HFFc6 (cell line): ENCODE measurements around the gene TIMM9. TPM values are rescaled to one million over a fixed set of nuclear protein-coding genes. Genes with fewer than 3 reads are reported as not detected.
"Not testable (repeated sequence)": the region's sequence is repeated elsewhere in the genome, so short reads cannot be mapped to it uniquely, and the experiment has no call there.

ENCODE experiments used
- DNase-seq: peaks from one replicate; pipeline ENCODE4 v3.0.0-alpha.2; 2018
- H3K27ac Mint-ChIP-seq: 2 replicates; pipeline ENCODE4 v1.8.0; 2020; ENCODE audit warnings: mild to moderate bottlenecking, mixed read lengths
- H3K27me3 Mint-ChIP-seq: 2 replicates; pipeline ENCODE4 v1.8.0; 2021; ENCODE audit warnings: mild to moderate bottlenecking, moderate library complexity, mixed read lengths; ENCODE audit not compliant: insufficient read depth
- H3K36me3 Mint-ChIP-seq: 2 replicates; pipeline ENCODE4 v1.8.0; 2021; ENCODE audit warnings: low read depth, mixed read lengths
- H3K4me1 Mint-ChIP-seq: 2 replicates; pipeline ENCODE4 v1.8.0; 2020; ENCODE audit warnings: low read depth, mixed read lengths
- H3K4me3 Mint-ChIP-seq: 2 replicates; pipeline ENCODE4 v1.8.0; 2020; ENCODE audit warnings: mild to moderate bottlenecking, moderate library complexity, mixed read lengths
- H3K9me3 Mint-ChIP-seq: 2 replicates; pipeline ENCODE4 v1.8.0; 2020; ENCODE audit warnings: mild to moderate bottlenecking, mixed read lengths
- total RNA-seq, 6 experiments: library from RNA; stranded (reverse); fragmentation: NEBNext Ultra II Directional; extraction: Animal tissue kit (Norgen Biotek cat#: 25700); gene quantifications; 2 replicates in 1 of 6; 3 replicates in 5 of 6; pipeline ENCODE4 v1.2.3, GENCODE V29; 2021
- TF ChIP-seq, protein P1 (sequence below): fragments of 200-600 bp; sonication (generic); IDR thresholded peaks from 2 replicates; pipeline ENCODE4 v1.5.0; 2021; ENCODE audit warnings: antibody characterized with exemption, mild to moderate bottlenecking

The TIMM9 gene
- total RNA-seq, 6 experiments from 2014 or later, result 34.2 to 41.8 (median 39.2) TPM

GRCh38 chr14:58376791-58377190, 50.5 kb downstream of the TIMM9 start:
- Mint-ChIP-seq H3K4me1 (no peaks in the 10 kb centered on the region), H3K27ac (no peak overlapping the region), H3K4me3 (no peak overlapping the region), H3K9me3 (no peaks in the 10 kb centered on the region), H3K36me3 (peaks cover 20% of the 10 kb centered on the region), H3K27me3 (no peaks in the 10 kb centered on the region)
- DNase-seq, result no peak
- TF ChIP-seq, protein P1, sequence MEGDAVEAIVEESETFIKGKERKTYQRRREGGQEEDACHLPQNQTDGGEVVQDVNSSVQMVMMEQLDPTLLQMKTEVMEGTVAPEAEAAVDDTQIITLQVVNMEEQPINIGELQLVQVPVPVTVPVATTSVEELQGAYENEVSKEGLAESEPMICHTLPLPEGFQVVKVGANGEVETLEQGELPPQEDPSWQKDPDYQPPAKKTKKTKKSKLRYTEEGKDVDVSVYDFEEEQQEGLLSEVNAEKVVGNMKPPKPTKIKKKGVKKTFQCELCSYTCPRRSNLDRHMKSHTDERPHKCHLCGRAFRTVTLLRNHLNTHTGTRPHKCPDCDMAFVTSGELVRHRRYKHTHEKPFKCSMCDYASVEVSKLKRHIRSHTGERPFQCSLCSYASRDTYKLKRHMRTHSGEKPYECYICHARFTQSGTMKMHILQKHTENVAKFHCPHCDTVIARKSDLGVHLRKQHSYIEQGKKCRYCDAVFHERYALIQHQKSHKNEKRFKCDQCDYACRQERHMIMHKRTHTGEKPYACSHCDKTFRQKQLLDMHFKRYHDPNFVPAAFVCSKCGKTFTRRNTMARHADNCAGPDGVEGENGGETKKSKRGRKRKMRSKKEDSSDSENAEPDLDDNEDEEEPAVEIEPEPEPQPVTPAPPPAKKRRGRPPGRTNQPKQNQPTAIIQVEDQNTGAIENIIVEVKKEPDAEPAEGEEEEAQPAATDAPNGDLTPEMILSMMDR, result no peak

- no peak for DNase-seq
- no peak overlapping the region; the same call in 1 of the 2 replicates for H3K4me3 Mint-ChIP-seq
- peak overlapping the region; percentile 40; the same call in 1 of the 2 replicates for H3K27ac Mint-ChIP-seq
These were observed 58.4 kb downstream of the TIMM9 start for GRCh38 chr14:58368956-58369355.

DNA sequence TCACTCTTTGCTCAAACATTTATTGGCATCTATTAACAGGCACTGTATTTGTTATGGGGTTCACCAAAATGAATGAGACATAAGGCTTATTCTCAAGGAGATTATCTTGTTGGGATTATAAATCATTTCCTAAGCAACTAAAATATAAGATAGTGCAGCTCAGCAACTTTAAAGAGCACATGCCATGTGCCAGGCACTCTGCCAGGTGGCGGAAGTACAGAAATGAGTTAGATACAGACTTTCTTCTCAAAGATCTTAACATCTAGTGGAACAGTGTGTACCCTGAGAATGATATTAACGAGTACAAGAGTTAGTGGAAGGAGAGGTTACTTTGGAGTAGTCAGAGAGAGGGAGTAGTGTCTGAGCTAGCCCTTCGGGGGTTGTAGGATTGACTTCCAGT, 60.0 kb downstream of the TIMM9 start:
- H3K27ac Mint-ChIP-seq, result no peak overlapping the region

More at GRCh38 chr14:58368956-58369355, 58.4 kb downstream of the TIMM9 start:
- H3K27me3 Mint-ChIP-seq, result no peaks in the 10 kb centered on the region
- TF ChIP-seq, protein P1, result no peak
- H3K9me3 Mint-ChIP-seq, result no peaks in the 10 kb centered on the region
- H3K4me1 Mint-ChIP-seq, result peaks cover 21% of the 10 kb centered on the region
- H3K36me3 Mint-ChIP-seq, result peaks cover 39% of the 10 kb centered on the region

DNA sequence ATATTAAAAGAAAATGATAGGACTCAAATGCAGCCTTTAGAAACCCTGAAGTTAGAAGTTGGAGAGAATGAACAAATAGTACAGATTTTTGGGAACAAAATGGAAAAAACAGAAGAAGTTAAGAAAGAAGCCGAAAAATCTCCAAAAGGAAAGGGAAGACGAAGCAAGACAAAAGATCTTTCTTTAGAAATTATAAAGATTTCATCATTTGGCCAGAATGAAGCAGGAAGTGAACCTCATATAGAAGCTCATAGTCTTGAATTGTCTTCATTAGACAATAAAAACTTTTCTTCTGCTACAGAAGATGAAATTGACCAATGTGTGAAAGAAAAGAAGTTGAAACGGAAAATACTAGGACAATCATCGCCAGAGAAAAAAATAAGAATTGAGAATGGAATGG, 63.0 kb downstream of the TIMM9 start:
- H3K27me3 Mint-ChIP-seq, result no peaks in the 10 kb centered on the region
- peaks cover 20% of the 10 kb centered on the region for H3K4me1 Mint-ChIP-seq
- H3K9me3 Mint-ChIP-seq, result no peaks in the 10 kb centered on the region
- H3K27ac Mint-ChIP-seq, result no peak overlapping the region
- peaks cover 41% of the 10 kb centered on the region for H3K36me3 Mint-ChIP-seq
- DNase-seq, result no peak
- no peak overlapping the region for H3K4me3 Mint-ChIP-seq
- TF ChIP-seq, protein P1, result no peak

More for the DNA sequence above, 60.0 kb downstream of the TIMM9 start:
- TF ChIP-seq, protein P1, result no peak
- no peaks in the 10 kb centered on the region for H3K9me3 Mint-ChIP-seq
- no peaks in the 10 kb centered on the region for H3K27me3 Mint-ChIP-seq
- H3K36me3 Mint-ChIP-seq, result peaks cover 39% of the 10 kb centered on the region
- H3K4me1 Mint-ChIP-seq, result peaks cover 21% of the 10 kb centered on the region
- H3K4me3 Mint-ChIP-seq, result no peak overlapping the region
- DNase-seq, result no peak

- peak; percentile 2 for DNase-seq
- Mint-ChIP-seq H3K27ac (no peak overlapping the region), H3K9me3 (no peaks in the 10 kb centered on the region), H3K4me3 (no peak overlapping the region), H3K36me3 (peaks cover 32% of the 10 kb centered on the region), H3K4me1 (peaks cover 7% of the 10 kb centered on the region), H3K27me3 (no peaks in the 10 kb centered on the region)
- TF ChIP-seq, protein P1, result peak; percentile 64
These were observed 64.4 kb downstream of the TIMM9 start for GRCh38 chr14:58362798-58363412.

- not testable (repeated sequence) for H3K27me3 Mint-ChIP-seq, DNase-seq, H3K27ac Mint-ChIP-seq, H3K9me3 Mint-ChIP-seq, H3K4me1 Mint-ChIP-seq, H3K4me3 Mint-ChIP-seq
- H3K36me3 Mint-ChIP-seq, result peaks cover 27% of the 10 kb centered on the region
These were observed 65.1 kb downstream of the TIMM9 start for GRCh38 chr14:58362272-58362671.

Other genes with a start within 250 kb of the TIMM9 start
- 10 to 100 TPM; 79.0 to 89.0 (median 85.5) TPM for gene ACTR10, start 227.4 kb downstream of the TIMM9 start, total RNA-seq
- 100 to 1,000 TPM; 158 to 210 (median 187) TPM for gene PSMA3, start 182.7 kb downstream of the TIMM9 start, total RNA-seq
- 10 to 100 TPM; 10.5 to 13.4 (median 12.3) TPM for gene ARID4A, start 129.0 kb downstream of the TIMM9 start, total RNA-seq
- gene TOMM20L, start 31.6 kb downstream of the TIMM9 start, total RNA-seq, result not detected
- gene KIAA0586, start 188 bp upstream of the TIMM9 start, total RNA-seq, result 10 to 100 TPM; 16.6 to 29.1 (median 26.0) TPM
- gene DACT1, start 210.4 kb upstream of the TIMM9 start, total RNA-seq, result 1 to 10 TPM; 3.9 to 4.9 (median 4.5) TPM